HepG2 (cell line): ENCODE results near the gene TMEM256. TPM values are rescaled to one million over a fixed set of nuclear protein-coding genes. Genes with fewer than 3 reads are reported as not detected.

Source experiments
- ARID4A ChIP-seq: sonication (generic); formaldehyde crosslinking; IDR thresholded peaks from 2 replicates; pipeline ENCODE4 v1.5.0; 2020; ENCODE audit warnings: mild to moderate bottlenecking, missing genetic modification reagents, borderline replicate concordance
- HIVEP1 ChIP-seq: sonication (generic); formaldehyde crosslinking; IDR thresholded peaks from 2 replicates; pipeline ENCODE4 v1.4.0; 2020; ENCODE audit warnings: mild to moderate bottlenecking, missing genetic modification reagents
- JUN ChIP-seq: sonication (generic); formaldehyde crosslinking; IDR thresholded peaks from 2 replicates; pipeline ENCODE4 v1.4.0; 2020; ENCODE audit warnings: mild to moderate bottlenecking, missing genetic modification reagents
- MYNN ChIP-seq: sonication (generic); formaldehyde crosslinking; IDR thresholded peaks from 2 replicates; pipeline ENCODE4 v1.4.0; 2020; ENCODE audit warnings: mild to moderate bottlenecking, low read depth, missing genetic modification reagents
- NCOR1 ChIP-seq: fragments of 200-600 bp; sonication (generic); IDR thresholded peaks from 2 replicates; pipeline ENCODE4 v1.7.0; 2017; ENCODE audit warnings: antibody characterized with exemption, low read length, borderline replicate concordance
- SOX6 ChIP-seq, 2 experiments: fragments of 450-650 bp in 1 of 2; sonication (generic) in 1 of 2; formaldehyde crosslinking in 1 of 2; IDR thresholded peaks; 2 replicates each; pipeline versions ENCODE4 v1.4.0 to v1.6.1; 2017 to 2020; ENCODE audit warnings: antibody characterized with exemption in 1 of 2, mild to moderate bottlenecking in 1 of 2, missing genetic modification reagents in 1 of 2
- ZBTB34 ChIP-seq: sonication (generic); formaldehyde crosslinking; IDR thresholded peaks from 2 replicates; pipeline ENCODE4 v1.8.0; 2022; ENCODE audit warnings: mild to moderate bottlenecking, missing genetic modification reagents
- ZBTB37 ChIP-seq: sonication (generic); formaldehyde crosslinking; IDR thresholded peaks from 2 replicates; pipeline ENCODE4 v1.4.0; 2020; ENCODE audit warnings: mild to moderate bottlenecking, missing genetic modification reagents
- ZNF143 ChIP-seq: sonication (generic); formaldehyde crosslinking; IDR thresholded peaks from 2 replicates; pipeline ENCODE4 v1.4.0; 2020; ENCODE audit warnings: missing genetic modification reagents
- ZNF780A ChIP-seq: sonication (generic); formaldehyde crosslinking; IDR thresholded peaks from 2 replicates; pipeline ENCODE4 v1.8.0; 2022; ENCODE audit warnings: mild to moderate bottlenecking, missing genetic modification reagents, moderate library complexity
- polyA plus RNA-seq, 8 experiments: library from polyadenylated mRNA; depleted of rRNA in 3 of 8; stranded (reverse) in 7 of 8; unstranded in 1 of 8; fragments of >200 nt; fragmentation: Illumina TruSeq in 4 of 8; extraction: Trizol in 4 of 8; gene quantifications; 2 replicates each; pipeline versions ENCODE4 v1.2.1 to v1.2.3, GENCODE V29; 2011 to 2016; ENCODE audit warnings: low read depth in 4 of 8, missing spikeins in 1 of 8, mixed read lengths in 1 of 8; ENCODE audit not compliant: insufficient read depth in 1 of 8
- total RNA-seq, 5 experiments: library from RNA; depleted of rRNA; stranded (reverse); fragments of >200 nt; fragmentation: Illumina TruSeq; extraction: Trizol; gene quantifications; 2 replicates each; pipeline ENCODE4 v1.2.3, GENCODE V29; 2016; ENCODE audit warnings: low read depth in 1 of 5

The TMEM256 gene
- total and polyA plus RNA-seq, 2 of the 13 experiments (the other 11 are each of a cell fraction or from before 2014, with no cell fraction given): 231 to 252 TPM

- TF ChIP-seq SOX6 (IDR thresholded peaks at IDR 0.05): no peak
- no peak for TF ChIP-seq SOX6 (CRISPR knock-in tag; IDR thresholded peaks at IDR 0.05)
- TF ChIP-seq MYNN (CRISPR knock-in tag): no peak
- no peak for TF ChIP-seq ZNF780A (CRISPR knock-in tag)
- no peak for TF ChIP-seq ZBTB37 (CRISPR knock-in tag)
- no peak for TF ChIP-seq HIVEP1
- TF ChIP-seq JUN (CRISPR knock-in tag): no peak
- peak; percentile 28; the same call in 1 of the 2 replicates for TF ChIP-seq NCOR1
- TF ChIP-seq ZNF143 (CRISPR knock-in tag): no peak
- TF ChIP-seq ZBTB34 (CRISPR knock-in tag): peak; percentile 57; the same call in 1 of the 2 replicates
- peak; percentile 71; the same call in 1 of the 2 replicates for TF ChIP-seq ARID4A (CRISPR knock-in tag)
These were observed at the start of gene TMEM256 (continued) for GRCh38 chr17:7403977-7404736.
